ENCODE results near the gene NARF. TPM values are rescaled to one million over a fixed set of nuclear protein-coding genes. Genes with fewer than 3 reads are reported as not detected.

The NARF gene
- total RNA-seq, 4 donors from 2014 or later, result 25.8 to 79.2 (median 59.9) TPM

GRCh38 chr17:82416264-82416663, 42.3 kb upstream of the NARF start:
- no peak for DNase-seq (ENCODE audit: low spot score in 2 of 2)
- WGBS, 2 donors, result 94 to 95% methylated on average over 4 of the region's 4 CpGs
- H3K27ac ChIP-seq, result no peak overlapping the region
- TF ChIP-seq POLR2A (IDR thresholded peaks at IDR 0.05) (no peak), EP300 (IDR thresholded peaks at IDR 0.05) (no peak)
- TF ChIP-seq, protein P1, sequence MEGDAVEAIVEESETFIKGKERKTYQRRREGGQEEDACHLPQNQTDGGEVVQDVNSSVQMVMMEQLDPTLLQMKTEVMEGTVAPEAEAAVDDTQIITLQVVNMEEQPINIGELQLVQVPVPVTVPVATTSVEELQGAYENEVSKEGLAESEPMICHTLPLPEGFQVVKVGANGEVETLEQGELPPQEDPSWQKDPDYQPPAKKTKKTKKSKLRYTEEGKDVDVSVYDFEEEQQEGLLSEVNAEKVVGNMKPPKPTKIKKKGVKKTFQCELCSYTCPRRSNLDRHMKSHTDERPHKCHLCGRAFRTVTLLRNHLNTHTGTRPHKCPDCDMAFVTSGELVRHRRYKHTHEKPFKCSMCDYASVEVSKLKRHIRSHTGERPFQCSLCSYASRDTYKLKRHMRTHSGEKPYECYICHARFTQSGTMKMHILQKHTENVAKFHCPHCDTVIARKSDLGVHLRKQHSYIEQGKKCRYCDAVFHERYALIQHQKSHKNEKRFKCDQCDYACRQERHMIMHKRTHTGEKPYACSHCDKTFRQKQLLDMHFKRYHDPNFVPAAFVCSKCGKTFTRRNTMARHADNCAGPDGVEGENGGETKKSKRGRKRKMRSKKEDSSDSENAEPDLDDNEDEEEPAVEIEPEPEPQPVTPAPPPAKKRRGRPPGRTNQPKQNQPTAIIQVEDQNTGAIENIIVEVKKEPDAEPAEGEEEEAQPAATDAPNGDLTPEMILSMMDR (IDR thresholded peaks at IDR 0.05), result no peak
- H3K36me3 ChIP-seq, result peaks cover 0 to 31% (median 0%) of the 10 kb centered on the region in 3 donors
- no peaks in the 10 kb centered on the region for H3K9me3 ChIP-seq
- no peaks in the 10 kb centered on the region for H3K27me3 ChIP-seq
- H3K4me3 ChIP-seq, result no peak overlapping the region
- peaks cover 0 to 37% (median 2%) of the 10 kb centered on the region in 4 donors for H3K4me1 ChIP-seq

DNA sequence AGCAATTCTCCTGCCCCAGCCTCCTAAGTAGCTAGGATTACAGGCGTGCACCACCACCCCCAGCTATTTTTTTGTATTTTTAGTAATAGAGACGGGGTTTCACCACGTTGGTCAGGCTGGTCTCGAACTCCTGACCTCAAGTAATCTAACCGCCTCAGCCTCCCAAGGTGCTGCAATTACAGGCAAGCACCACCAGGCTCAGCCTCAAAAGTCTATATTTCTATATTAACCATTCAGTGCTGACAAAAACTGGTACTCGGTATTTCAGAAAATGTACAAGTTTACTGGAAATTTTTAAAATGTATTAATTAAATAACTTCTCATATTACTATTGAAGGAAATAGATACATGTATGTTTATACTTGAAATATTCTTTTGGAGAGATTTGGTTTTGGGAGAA, 41.8 kb upstream of the NARF start:
- Histone ChIP-seq H3K27me3 (no peaks in the 10 kb centered on the region), H3K9me3 (no peaks in the 10 kb centered on the region), H3K36me3 (peaks cover 0 to 32% (median 0%) of the 10 kb centered on the region in 3 donors), H3K4me3 (no peak overlapping the region), H3K4me1 (peaks cover 0 to 37% (median 2%) of the 10 kb centered on the region in 4 donors), H3K27ac (no peak overlapping the region)
- TF ChIP-seq, protein P1 (IDR thresholded peaks at IDR 0.05), result no peak
- TF ChIP-seq EP300 (IDR thresholded peaks at IDR 0.05) (no peak), POLR2A (IDR thresholded peaks at IDR 0.05) (no peak)
- WGBS, 2 donors, result 76 to 84% methylated on average over 6 of the region's 6 CpGs
- no peak for DNase-seq (ENCODE audit: low spot score in 2 of 2)

DNA sequence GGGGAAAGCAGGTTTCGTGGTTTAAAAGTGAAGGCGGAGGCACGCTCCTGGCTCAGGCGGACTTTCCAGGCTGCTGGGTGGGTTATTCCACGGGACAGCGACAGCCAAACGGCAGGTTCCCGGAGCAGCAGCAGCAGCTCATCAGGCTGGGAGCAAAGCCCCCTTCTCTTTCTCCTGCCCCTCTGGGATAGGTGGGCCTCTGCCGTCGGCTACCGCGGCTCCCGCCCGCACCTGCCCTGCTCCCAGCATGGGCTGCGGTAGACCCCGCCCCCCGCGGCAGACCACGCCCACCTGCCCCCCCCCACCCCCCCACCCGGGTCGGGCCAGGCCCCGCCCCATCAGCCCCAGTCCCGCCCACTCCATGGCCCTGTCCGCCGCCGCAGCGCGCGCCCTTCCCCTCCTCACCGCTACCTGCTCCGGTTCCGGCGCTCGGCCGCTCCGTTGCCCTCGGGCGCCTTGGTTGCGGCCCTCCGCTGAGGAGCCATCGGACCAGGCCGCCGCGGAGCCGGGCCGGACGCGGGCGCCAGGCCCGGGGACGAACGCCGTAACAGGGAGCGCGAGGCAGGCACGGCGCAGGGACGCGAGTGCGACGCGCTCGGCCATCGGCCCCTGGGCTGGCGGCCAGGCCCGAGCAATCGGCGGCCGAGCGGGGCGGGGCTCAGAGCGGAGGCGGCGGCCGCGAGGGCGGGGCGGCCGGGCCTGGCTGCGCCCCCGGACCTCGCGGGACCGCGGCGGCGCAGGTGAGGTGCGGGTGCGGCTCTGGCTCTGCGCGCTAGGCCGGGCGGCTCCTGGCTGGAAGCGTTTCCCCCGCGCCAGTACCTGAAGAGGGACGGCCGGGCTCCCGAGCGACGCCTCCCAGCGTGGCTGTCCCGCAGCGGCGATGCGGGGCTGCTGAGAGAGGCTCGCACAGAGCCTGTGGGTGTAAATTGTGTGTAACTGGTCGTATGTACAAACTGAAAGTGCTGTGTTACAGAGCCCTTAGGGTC, 40.2 kb upstream of the NARF start, which contains the start of the genes HEXD and OGFOD3:
TSS of gene HEXD (plus strand) at position 347 of the 986 bp plus-strand sequence. CDS start 1,453 bp downstream, outside the sequence.
TSS of gene OGFOD3 (minus strand) at position 586 of the 986 bp plus-strand sequence. CDS start at position 485, 101 bp downstream.
- Histone ChIP-seq H3K27ac (peak within 1 kb of the TSS; percentile 87 to 95 (median 91)), H3K4me3 (peak within 1 kb of the TSS; percentile 81 to 95 (median 86)), H3K4me1 (peaks cover 0 to 37% (median 2%) of the 10 kb centered on the region in 4 donors), H3K9me3 (peaks cover 0 to 12% (median 0%) of the 10 kb centered on the region in 4 donors), H3K36me3 (peaks cover 0 to 35% (median 0%) of the 10 kb centered on the region in 3 donors), H3K27me3 (no peaks in the 10 kb centered on the region)
- peak; percentile 63 to 66 for DNase-seq (ENCODE audit: low spot score in 2 of 2)
- WGBS, 2 donors, result 1 to 2% methylated on average over 33 to 77 of the region's 108 CpGs
- TF ChIP-seq, protein P1 (IDR thresholded peaks at IDR 0.05), result peak in 2 of 5 experiments; percentile 64 to 77
- peak in 1 of 2 donors; percentile 41 for TF ChIP-seq EP300 (IDR thresholded peaks at IDR 0.05)
- TF ChIP-seq POLR2A (IDR thresholded peaks at IDR 0.05), result peak; percentile 56 to 75

DNA sequence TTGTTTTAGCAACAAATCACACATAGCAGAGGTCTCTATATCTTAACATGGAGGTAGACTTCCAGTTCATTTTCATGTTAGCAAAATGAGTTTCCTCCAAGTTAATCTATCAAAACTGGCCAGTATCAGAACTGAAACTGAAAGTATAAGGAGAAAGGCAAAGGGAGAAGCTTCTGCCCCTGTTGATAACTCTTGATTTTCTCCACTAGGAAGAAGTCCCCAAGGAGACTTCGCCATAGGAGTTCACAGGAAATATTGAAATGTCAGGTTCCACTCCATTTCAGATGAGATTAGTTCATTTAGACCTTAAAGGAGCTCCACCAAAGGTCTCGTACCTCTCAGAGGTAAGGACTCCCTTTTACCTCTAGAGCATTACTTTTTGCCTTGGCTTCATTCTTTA, 39.0 kb upstream of the NARF start:
- WGBS, 2 donors, result 88 to 92% methylated on average over 2 of the region's 2 CpGs
- DNase-seq (ENCODE audit: low spot score in 2 of 2), result no peak
- Histone ChIP-seq H3K4me1 (peaks cover 0 to 41% (median 4%) of the 10 kb centered on the region in 4 donors), H3K27me3 (no peaks in the 10 kb centered on the region), H3K4me3 (peak overlapping the region in 3 of 4 donors; percentile 81 to 95 (median 87)), H3K9me3 (peaks cover 0 to 12% (median 0%) of the 10 kb centered on the region in 4 donors), H3K36me3 (peaks cover 0 to 33% (median 0%) of the 10 kb centered on the region in 3 donors), H3K27ac (peak overlapping the region in 2 of 4 donors; percentile 88 to 94)
- TF ChIP-seq POLR2A (IDR thresholded peaks at IDR 0.05) (no peak), EP300 (IDR thresholded peaks at IDR 0.05) (no peak)
- TF ChIP-seq, protein P1 (IDR thresholded peaks at IDR 0.05), result no peak
